Measurements from ENCODE around the gene PUM1. TPM values are rescaled to one million over a fixed set of nuclear protein-coding genes. Genes with fewer than 3 reads are reported as not detected.

Gene PUM1
- total RNA-seq, 6 experiments from 2014 or later = 30.9 to 51.6 (median 42.0) TPM

- H3K9me3 ChIP-seq = no peaks in the 10 kb centered on the region
- intact Hi-C loops (cut with DNase I) = loop anchor here in 1 of 2 donors (10.0 kb wide), 1 partner anchor 1294 kb away; no protein-coding TSS in a partner anchor
- H3K27ac ChIP-seq = no peak overlapping the region
- DNase-seq = no peak
- no peaks in the 10 kb centered on the region for H3K27me3 ChIP-seq
- peak in 3 of 4 donors; percentile 9 to 37 (median 17) for ATAC-seq
- H3K4me3 ChIP-seq = no peak overlapping the region
- no CpG with 5 or more reads among the region's 8 CpGs for WGBS (ENCODE audit: insufficient coverage, low coverage, low lambda C conversion rate, missing lambda C conversion rate)
- H3K4me1 ChIP-seq = no peaks in the 10 kb centered on the region
- TF ChIP-seq CTCF (IDR thresholded peaks at IDR 0.05) (no peak), POLR2A (IDR thresholded peaks at IDR 0.05) (no peak)
- H3K36me3 ChIP-seq = no peaks in the 10 kb centered on the region
These were observed 177.1 kb downstream of the PUM1 start for GRCh38 chr1:30888391-30888790.

DNA sequence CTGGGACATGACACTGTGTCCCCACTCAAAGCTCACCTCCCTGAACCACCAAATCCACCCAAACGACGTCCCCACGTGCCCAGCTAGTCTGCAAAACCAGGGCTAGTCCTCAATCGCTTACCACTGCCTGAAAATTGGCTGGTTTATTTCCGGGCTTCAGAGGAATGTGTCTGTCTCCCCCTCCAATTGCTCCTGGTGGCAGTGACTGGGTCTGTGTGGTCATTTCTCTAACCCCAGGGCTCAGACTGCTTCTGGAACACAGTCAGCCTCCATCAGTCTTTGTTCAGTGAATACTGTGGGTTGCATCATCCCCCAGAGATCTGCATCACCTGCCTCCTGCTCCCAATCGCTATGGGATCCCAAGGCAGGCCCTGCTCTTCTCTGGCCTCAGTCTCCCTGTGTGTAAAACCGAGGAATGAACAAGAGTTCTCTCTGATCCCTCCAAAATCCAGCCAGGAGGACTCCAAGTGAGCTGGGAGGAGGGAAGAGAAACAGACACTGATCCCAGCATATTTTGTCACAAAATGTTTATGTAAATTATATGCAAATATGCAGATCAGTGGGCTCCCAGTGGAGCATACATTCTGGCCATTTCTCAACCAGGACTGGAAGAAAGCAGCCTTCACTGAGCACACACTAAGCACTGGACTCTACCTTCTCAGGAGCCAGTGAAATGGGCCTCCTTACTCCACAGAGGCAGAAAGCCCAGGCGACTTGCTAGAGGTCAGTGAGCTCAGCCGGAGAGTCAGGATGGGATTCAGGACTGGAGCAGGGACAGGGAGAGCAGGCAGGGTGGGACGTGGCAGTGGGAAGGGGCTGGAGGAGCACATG, 177.8 kb downstream of the PUM1 start:
- H3K4me1 ChIP-seq = no peaks in the 10 kb centered on the region
- no peak overlapping the region for H3K27ac ChIP-seq
- no peak overlapping the region for H3K4me3 ChIP-seq
- no peaks in the 10 kb centered on the region for H3K9me3 ChIP-seq
- no peak for ATAC-seq
- DNase-seq = no peak
- no peaks in the 10 kb centered on the region for H3K27me3 ChIP-seq
- no peaks in the 10 kb centered on the region for H3K36me3 ChIP-seq
- 69% methylated on average over 2 of the region's 10 CpGs for WGBS (ENCODE audit: insufficient coverage, low coverage, low lambda C conversion rate, missing lambda C conversion rate)
- intact Hi-C loops (cut with DNase I) = loop anchor here in 1 of 2 donors (10.0 kb wide), 1 partner anchor 1293 kb away; no protein-coding TSS in a partner anchor
- TF ChIP-seq CTCF (IDR thresholded peaks at IDR 0.05) = no peak
- TF ChIP-seq POLR2A (IDR thresholded peaks at IDR 0.05) = no peak

DNA sequence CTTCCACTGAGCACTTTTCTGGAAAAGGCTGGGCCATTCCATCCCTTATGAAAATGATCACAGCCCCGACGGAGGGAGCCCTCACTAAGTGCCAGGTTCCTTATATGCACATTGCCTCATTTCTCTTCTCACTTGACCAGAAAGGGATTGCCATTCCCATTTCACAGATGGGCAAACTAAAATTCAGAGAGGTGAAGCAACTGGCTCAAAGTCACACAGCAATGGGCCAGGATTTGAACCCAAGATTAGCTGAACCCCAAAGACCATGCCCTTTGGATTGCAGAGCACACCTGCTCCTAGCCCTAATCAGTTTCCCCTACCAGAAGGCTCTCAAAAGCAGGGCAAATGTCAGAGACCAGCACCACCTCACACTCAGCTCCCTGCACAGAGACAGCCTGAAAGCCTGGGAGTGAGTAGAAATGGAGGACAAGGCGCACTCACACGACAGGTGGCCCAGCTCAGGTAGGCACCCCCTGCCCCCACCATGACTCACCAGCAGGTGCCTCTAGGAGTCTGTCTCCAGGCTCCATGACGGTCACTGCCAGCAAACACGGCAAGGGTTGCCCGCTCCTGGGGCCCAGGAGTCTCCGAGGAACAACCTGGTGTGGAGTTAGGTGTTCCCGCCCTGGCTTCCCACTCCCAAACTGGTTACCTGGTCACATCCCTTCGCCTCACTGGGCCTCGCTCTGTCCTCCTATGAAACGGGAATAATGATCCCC, 178.6 kb downstream of the PUM1 start:
- 100% methylated on average over 2 of the region's 12 CpGs for WGBS (ENCODE audit: insufficient coverage, low coverage, low lambda C conversion rate, missing lambda C conversion rate)
- no peak overlapping the region for H3K4me3 ChIP-seq
- H3K36me3 ChIP-seq = no peaks in the 10 kb centered on the region
- no peaks in the 10 kb centered on the region for H3K27me3 ChIP-seq
- intact Hi-C loops (cut with DNase I) = loop anchor here in 1 of 2 donors (10.0 kb wide), 1 partner anchor 1292 kb away; no protein-coding TSS in a partner anchor
- ATAC-seq (no peak), DNase-seq (no peak)
- H3K9me3 ChIP-seq = no peaks in the 10 kb centered on the region
- H3K27ac ChIP-seq = no peak overlapping the region
- no peaks in the 10 kb centered on the region for H3K4me1 ChIP-seq
- TF ChIP-seq CTCF (IDR thresholded peaks at IDR 0.05) = no peak
- no peak for TF ChIP-seq POLR2A (IDR thresholded peaks at IDR 0.05)

DNA sequence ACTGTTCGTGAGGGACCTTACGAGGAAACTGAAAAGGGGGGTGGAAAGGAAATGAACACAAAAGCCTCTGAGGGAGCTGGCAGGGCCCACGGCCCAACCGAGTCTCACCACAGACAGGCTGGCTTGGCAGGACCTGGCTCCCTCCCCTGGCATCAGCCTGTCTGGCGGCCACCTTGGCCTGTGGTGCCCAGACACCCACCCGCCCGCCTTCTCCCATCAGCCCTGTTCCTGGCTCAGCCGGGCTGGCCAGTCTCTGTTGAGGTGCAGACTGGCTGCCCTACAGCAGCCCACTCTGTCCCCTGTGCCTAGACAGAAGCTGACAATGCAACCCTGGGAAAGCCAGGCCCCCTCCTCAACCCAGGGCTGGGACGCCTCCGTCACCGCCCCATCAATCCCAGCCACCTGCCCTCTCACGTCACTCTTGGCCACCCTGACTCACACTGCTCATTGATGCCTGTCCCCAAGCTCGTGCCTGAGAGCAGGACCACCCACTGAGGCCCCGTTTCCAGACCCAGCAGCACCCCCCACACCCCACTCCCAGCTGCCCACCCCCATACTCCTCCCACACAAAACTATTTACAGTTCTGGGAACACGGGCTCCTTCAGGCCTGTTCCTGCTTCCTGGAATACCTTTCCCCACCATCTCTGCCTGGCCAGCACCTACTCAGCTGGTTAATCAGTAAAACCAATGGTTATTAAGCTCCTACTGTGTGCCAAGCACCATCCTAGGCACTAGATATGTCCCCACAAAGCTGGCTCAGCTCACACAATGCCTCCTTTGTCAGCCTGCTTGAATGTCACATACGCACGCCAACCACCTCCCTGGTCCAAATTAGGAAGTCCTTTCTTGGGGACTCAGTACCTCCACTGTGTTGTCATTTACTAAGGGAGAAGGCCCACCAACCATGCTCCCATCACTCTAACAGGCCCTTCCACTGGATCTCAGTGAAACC, 179.7 kb downstream of the PUM1 start:
- ATAC-seq (peak in 1 of 4 donors; percentile 17), DNase-seq (no peak)
- no peak overlapping the region for H3K4me3 ChIP-seq
- WGBS (ENCODE audit: insufficient coverage, low coverage, low lambda C conversion rate, missing lambda C conversion rate) = 64% methylated on average over 10 of the region's 17 CpGs
- intact Hi-C loops (cut with DNase I) = loop anchor here in 1 of 2 donors (10.0 kb wide), 1 partner anchor 1291 kb away; no protein-coding TSS in a partner anchor
- no peaks in the 10 kb centered on the region for H3K4me1 ChIP-seq
- H3K27me3 ChIP-seq = no peaks in the 10 kb centered on the region
- no peaks in the 10 kb centered on the region for H3K36me3 ChIP-seq
- no peaks in the 10 kb centered on the region for H3K9me3 ChIP-seq
- no peak for TF ChIP-seq POLR2A (IDR thresholded peaks at IDR 0.05)
- no peak overlapping the region for H3K27ac ChIP-seq

Measured in right lobe of liver (tissue), 6 donors.